Neuronal stem cell (in vitro differentiated cells): Measurements from ENCODE around the gene SLC51B.
A peak's percentile ranks its signal among the peaks of the same experiment; 100 is the strongest.
"Not testable (repeated sequence)": the region's sequence is repeated elsewhere in the genome, so short reads cannot be mapped to it uniquely, and the experiment has no call there.

ENCODE experiments used
- DNase-seq: peaks from one replicate; pipeline ENCODE4 v3.0.0-alpha.2; 2013; ENCODE audit warnings: low spot score
- H2AFZ ChIP-seq: one replicate; pipeline ENCODE4 v1.6.1; 2013; ENCODE audit warnings: mild to moderate bottlenecking, low read length, inconsistent platforms
- H2AK5ac ChIP-seq: 2 replicates; pipeline ENCODE4 v1.6.1; 2013; ENCODE audit warnings: low read depth, mild to moderate bottlenecking, inconsistent platforms, low read length, moderate library complexity, mixed read lengths
- H2BK120ac ChIP-seq: 2 replicates; pipeline ENCODE4 v1.6.1; 2013; ENCODE audit warnings: low read depth, mild to moderate bottlenecking, inconsistent platforms, low read length, moderate library complexity, mixed read lengths
- H2BK12ac ChIP-seq: one replicate; pipeline ENCODE4 v1.6.1; 2013; ENCODE audit warnings: low read length, inconsistent platforms
- H2BK15ac ChIP-seq: 2 replicates; pipeline ENCODE4 v1.6.1; 2013; ENCODE audit warnings: mild to moderate bottlenecking, low read length, inconsistent platforms, mixed read lengths
- H2BK5ac ChIP-seq: one replicate; pipeline ENCODE4 v1.6.1; 2013; ENCODE audit warnings: inconsistent platforms, mild to moderate bottlenecking, low read length, moderate library complexity
- H3K14ac ChIP-seq: one replicate; pipeline ENCODE4 v1.6.1; 2013; ENCODE audit warnings: low read length, inconsistent platforms
- H3K18ac ChIP-seq: 2 replicates; pipeline ENCODE4 v1.6.1; 2013; ENCODE audit warnings: low read length, inconsistent platforms
- H3K23ac ChIP-seq: 2 replicates; pipeline ENCODE4 v1.6.1; 2013; ENCODE audit warnings: low read depth, mild to moderate bottlenecking, mixed read lengths, low read length, inconsistent platforms; ENCODE audit not compliant: poor library complexity
- H3K27ac ChIP-seq: replicated peaks from 3 replicates; pipeline ENCODE4 v1.5.1; 2013; ENCODE audit warnings: low read length, inconsistent platforms
- H3K27me3 ChIP-seq, 3 experiments: 2 replicates each; pipeline ENCODE4 v1.6.1; 2013; ENCODE audit warnings: low read length in 3 of 3, mild to moderate bottlenecking in 2 of 3, inconsistent platforms in 1 of 3, low read depth in 1 of 3, mixed read lengths in 1 of 3, moderate library complexity in 1 of 3; ENCODE audit not compliant: control insufficient read depth in 3 of 3, insufficient read depth in 3 of 3
- H3K36me3 ChIP-seq, 2 donors: replicated peaks in 1 of 2; 2 replicates each; pipeline ENCODE4 v1.6.1; 2013; ENCODE audit warnings: low read length in 2 of 2; ENCODE audit not compliant: control insufficient read depth in 2 of 2, insufficient read depth in 2 of 2
- H3K4ac ChIP-seq: 2 replicates; pipeline ENCODE4 v1.6.1; 2013; ENCODE audit warnings: inconsistent platforms, mild to moderate bottlenecking, low read length, moderate library complexity
- H3K4me1 ChIP-seq, 2 donors: 1 replicate in 1 of 2; 2 replicates in 1 of 2; pipeline ENCODE4 v1.6.1; 2013; ENCODE audit warnings: low read length in 2 of 2, low read depth in 1 of 2; ENCODE audit not compliant: control insufficient read depth in 2 of 2, insufficient read depth in 1 of 2
- H3K4me2 ChIP-seq: one replicate; pipeline ENCODE4 v1.6.1; 2013; ENCODE audit warnings: mild to moderate bottlenecking, low read length, inconsistent platforms; ENCODE audit not compliant: insufficient read depth, poor library complexity, severe bottlenecking
- H3K4me3 ChIP-seq, 2 donors: 2 replicates each; pipeline ENCODE4 v1.5.1; 2013; ENCODE audit warnings: low read length in 2 of 2, mild to moderate bottlenecking in 2 of 2, inconsistent platforms in 1 of 2, moderate library complexity in 1 of 2
- H3K79me1 ChIP-seq: one replicate; pipeline ENCODE4 v1.6.1; 2013; ENCODE audit warnings: low read depth, mild to moderate bottlenecking, inconsistent platforms, low read length, moderate library complexity
- H3K9ac ChIP-seq: one replicate; pipeline ENCODE4 v1.6.1; 2013; ENCODE audit warnings: mild to moderate bottlenecking, low read depth, low read length, inconsistent platforms; ENCODE audit not compliant: poor library complexity
- H3K9me3 ChIP-seq, 2 donors: replicated peaks in 1 of 2; 2 replicates each; pipeline versions ENCODE3 to v1.6.1; 2013; ENCODE audit warnings: low read length in 2 of 2, mild to moderate bottlenecking in 2 of 2, inconsistent platforms in 1 of 2, low read depth in 1 of 2, mixed read lengths in 1 of 2, moderate library complexity in 1 of 2; ENCODE audit not compliant: control insufficient read depth in 2 of 2, insufficient read depth in 1 of 2
- H4K8ac ChIP-seq: one replicate; pipeline ENCODE4 v1.6.1; 2013; ENCODE audit warnings: low read depth, mild to moderate bottlenecking, inconsistent platforms, low read length, moderate library complexity
- H4K91ac ChIP-seq: one replicate; pipeline ENCODE4 v1.6.1; 2013; ENCODE audit warnings: low read length, low read depth, mild to moderate bottlenecking, inconsistent platforms; ENCODE audit not compliant: poor library complexity
- WGBS, 2 donors: extraction: QIAGEN DNeasy Blood & Tissue Kit; methylation state at CpG; one replicate each; pipeline ENCODE4 v1.1.7; 2013; ENCODE audit warnings: missing lambda C conversion rate in 2 of 2, mixed read lengths in 1 of 2; ENCODE audit not compliant: insufficient read length in 2 of 2, insufficient replicate concordance in 1 of 2; ENCODE audit errors: extremely low coverage in 2 of 2; 5-methylcytosine and 5-hydroxymethylcytosine counted together

The SLC51B gene

DNA sequence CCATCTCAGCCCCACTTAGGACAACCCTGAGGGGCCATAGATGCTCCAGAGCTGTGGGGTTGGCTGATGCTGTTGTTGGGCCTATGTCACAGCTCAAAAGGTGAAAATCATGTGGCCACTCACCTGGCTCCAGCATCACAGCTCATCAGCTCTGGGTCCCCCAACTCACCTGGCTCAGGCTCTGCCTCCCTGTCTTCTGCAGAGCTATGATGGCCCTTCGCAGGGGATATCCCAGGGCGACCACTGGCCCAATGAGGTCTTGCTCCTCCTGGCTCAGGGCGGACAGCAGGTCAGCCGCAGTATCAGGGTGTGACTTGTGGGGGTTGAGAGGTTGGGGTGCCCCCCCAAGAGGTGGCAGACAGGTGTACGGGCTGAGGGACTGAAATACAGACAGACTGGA lies 54.1 kb downstream of the SLC51B start:
- Histone ChIP-seq H3K23ac (no peak overlapping the region), H3K36me3 (peaks cover 4 to 40% of the 10 kb centered on the region in 2 donors), H2BK5ac (no peak overlapping the region), H3K4me3 (no peak overlapping the region), H4K91ac (no peak overlapping the region), H2BK12ac (no peak overlapping the region), H2BK120ac (no peak overlapping the region), H3K4ac (no peak overlapping the region), H3K4me1 (peaks cover 0 to 4% of the 10 kb centered on the region in 2 donors), H3K18ac (no peak overlapping the region), H4K8ac (no peak overlapping the region), H2AFZ (no peak overlapping the region), H3K9me3 (no peaks in the 10 kb centered on the region), H3K27me3 (peaks cover 0 to 9% (median 0%) of the 10 kb centered on the region in 3 experiments), H3K9ac (no peak overlapping the region), H3K79me1 (no peaks in the 10 kb centered on the region), H3K14ac (no peak overlapping the region), H3K4me2 (no peak overlapping the region), H2BK15ac (no peak overlapping the region), H3K27ac (no peak overlapping the region), H2AK5ac (no peak overlapping the region)
- no peak for DNase-seq
- WGBS, 2 donors = no CpG with 5 or more reads among the region's 5 CpGs

DNA sequence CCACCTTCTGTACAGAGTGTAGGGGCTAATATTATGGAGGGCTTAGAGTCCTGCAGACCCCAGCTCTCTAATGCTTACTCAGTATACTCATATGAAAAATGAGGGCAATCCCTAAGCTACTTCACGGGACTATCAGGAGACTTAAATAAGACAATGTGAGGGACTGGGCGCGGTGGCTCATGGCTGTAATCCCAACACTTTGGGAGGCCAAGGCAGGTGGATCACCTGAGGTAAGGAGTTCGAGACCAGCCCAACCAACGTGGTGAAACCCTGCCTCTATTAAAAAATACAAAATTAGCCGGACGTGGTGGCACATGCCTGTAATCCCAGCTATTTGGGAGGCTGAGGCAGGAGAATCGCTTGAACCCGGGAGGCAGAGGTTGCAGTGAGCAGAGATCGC lies 54.6 kb downstream of the SLC51B start:
- not testable (repeated sequence) for H3K4me2 ChIP-seq, H3K27ac ChIP-seq, H3K79me1 ChIP-seq, DNase-seq, H2AFZ ChIP-seq, H2BK15ac ChIP-seq, H3K4me3 ChIP-seq, H3K4ac ChIP-seq, H3K27me3 ChIP-seq, H2BK5ac ChIP-seq, H2AK5ac ChIP-seq, H2BK120ac ChIP-seq, H3K9ac ChIP-seq, H4K91ac ChIP-seq, H3K9me3 ChIP-seq, H3K23ac ChIP-seq, H4K8ac ChIP-seq, H2BK12ac ChIP-seq, H3K18ac ChIP-seq, H3K14ac ChIP-seq, H3K4me1 ChIP-seq
- WGBS, 2 donors = no CpG with 5 or more reads among the region's 10 CpGs
- peaks cover 4 to 40% of the 10 kb centered on the region in 2 donors for H3K36me3 ChIP-seq

DNA sequence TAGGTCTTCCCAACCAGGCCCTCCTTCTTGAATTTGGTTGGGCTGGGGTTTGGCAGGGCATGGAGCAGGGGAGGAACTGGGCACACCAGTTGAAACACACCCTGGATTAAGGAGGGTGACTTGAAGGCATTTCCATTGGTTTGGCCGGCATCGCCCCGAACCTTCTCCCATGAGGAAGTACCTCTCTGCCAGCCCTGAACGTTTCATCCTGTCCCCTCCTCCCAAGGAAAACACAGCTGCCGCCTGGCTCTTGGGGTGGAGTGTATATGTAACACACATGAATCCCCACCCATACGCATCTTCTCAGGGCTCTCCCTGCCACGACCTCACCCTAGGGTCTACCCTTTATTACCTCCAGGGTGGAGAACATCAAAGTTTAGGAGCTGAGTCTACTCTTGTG lies 55.3 kb downstream of the SLC51B start:
- H3K9me3 ChIP-seq = no peaks in the 10 kb centered on the region
- H3K79me1 ChIP-seq = peaks cover 2% of the 10 kb centered on the region
- H3K4me3 ChIP-seq = no peak overlapping the region
- peaks cover 0 to 3% of the 10 kb centered on the region in 2 donors for H3K4me1 ChIP-seq
- no peak overlapping the region for H3K27ac ChIP-seq
- no CpG with 5 or more reads among the region's 7 CpGs for whole genome bisulfite sequencing, 2 donors
- no peak overlapping the region for H3K4ac ChIP-seq
- no peak overlapping the region for H2BK120ac ChIP-seq
- no peak overlapping the region for H4K91ac ChIP-seq
- peaks cover 0 to 9% (median 0%) of the 10 kb centered on the region in 3 experiments for H3K27me3 ChIP-seq
- H2BK5ac ChIP-seq = no peak overlapping the region
- no peak overlapping the region for H2BK15ac ChIP-seq
- no peak overlapping the region for H4K8ac ChIP-seq
- H3K9ac ChIP-seq = no peak overlapping the region
- no peak overlapping the region for H3K14ac ChIP-seq
- no peak for DNase-seq
- no peak overlapping the region for H3K23ac ChIP-seq
- no peak overlapping the region for H3K18ac ChIP-seq
- H3K36me3 ChIP-seq = peaks cover 4 to 45% of the 10 kb centered on the region in 2 donors
- H2AK5ac ChIP-seq = no peak overlapping the region
- H2AFZ ChIP-seq = no peak overlapping the region
- no peak overlapping the region for H2BK12ac ChIP-seq
- H3K4me2 ChIP-seq = no peak overlapping the region

DNA sequence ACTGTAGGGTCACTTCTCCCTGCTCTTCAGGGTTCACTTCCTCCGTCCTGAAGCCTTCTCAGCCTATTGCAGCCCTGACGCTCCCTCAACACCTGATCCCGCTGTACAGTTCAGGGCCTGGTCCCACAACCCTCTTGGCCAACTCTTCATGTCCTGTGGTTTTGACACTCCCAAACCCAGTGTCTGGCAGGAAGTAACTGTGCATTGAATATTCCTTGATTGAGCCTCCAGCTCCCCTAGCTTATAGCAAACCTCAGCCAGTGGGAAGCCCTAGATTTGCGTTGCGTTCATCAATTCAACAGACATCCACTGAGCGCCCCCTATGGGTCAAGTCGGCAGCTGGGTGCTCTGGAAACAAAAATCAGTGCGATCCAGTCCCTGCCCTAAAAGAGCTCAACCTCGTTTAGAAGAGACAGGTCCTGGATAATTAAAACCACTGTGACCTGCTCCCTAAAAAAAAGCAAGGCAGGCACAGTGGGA lies 56.3 kb downstream of the SLC51B start:
- no CpG with 5 or more reads among the region's 9 CpGs for WGBS, 2 donors

More for the DNA sequence above, 56.3 kb downstream of the SLC51B start:
- Histone ChIP-seq H3K23ac (no peak overlapping the region), H3K14ac (peak overlapping the region; percentile 31), H3K27ac (no peak overlapping the region), H2BK5ac (no peak overlapping the region), H3K9me3 (no peaks in the 10 kb centered on the region), H3K4me2 (peak overlapping the region; percentile 79), H2BK12ac (no peak overlapping the region), H3K4me3 (peak overlapping the region in 1 of 2 donors; percentile 68), H3K9ac (no peak overlapping the region), H3K4me1 (peaks cover 0 to 3% of the 10 kb centered on the region in 2 donors), H3K18ac (peak overlapping the region; percentile 80), H3K4ac (no peak overlapping the region), H2AK5ac (no peak overlapping the region), H2BK120ac (no peak overlapping the region), H2AFZ (no peak overlapping the region), H4K91ac (no peak overlapping the region), H2BK15ac (no peak overlapping the region), H3K79me1 (peaks cover 2% of the 10 kb centered on the region), H3K36me3 (peaks cover 4 to 54% of the 10 kb centered on the region in 2 donors), H3K27me3 (peaks cover 0 to 9% (median 0%) of the 10 kb centered on the region in 3 experiments), H4K8ac (no peak overlapping the region)
- peak; percentile 88 for DNase-seq
